ENCODE data around the gene SYNGR3.

- no peak for TF ChIP-seq CTCF (IDR thresholded peaks at IDR 0.05; ENCODE audit: low read depth, low read length, poor library complexity, severe bottlenecking)
- no peak for TF ChIP-seq EZH2phosphoT487 (IDR thresholded peaks at IDR 0.05; ENCODE audit: borderline replicate concordance, low read length)
Measured at GRCh38 chr16:2028620-2029220, 39.0 kb downstream of the SYNGR3 start.
